ENCODE measurements around the gene GALNT6.

GALNT6 gene

GRCh38 chr12:51404627-51405026, 13.4 kb upstream of the GALNT6 start:
- DNase-seq, result no peak

DNA sequence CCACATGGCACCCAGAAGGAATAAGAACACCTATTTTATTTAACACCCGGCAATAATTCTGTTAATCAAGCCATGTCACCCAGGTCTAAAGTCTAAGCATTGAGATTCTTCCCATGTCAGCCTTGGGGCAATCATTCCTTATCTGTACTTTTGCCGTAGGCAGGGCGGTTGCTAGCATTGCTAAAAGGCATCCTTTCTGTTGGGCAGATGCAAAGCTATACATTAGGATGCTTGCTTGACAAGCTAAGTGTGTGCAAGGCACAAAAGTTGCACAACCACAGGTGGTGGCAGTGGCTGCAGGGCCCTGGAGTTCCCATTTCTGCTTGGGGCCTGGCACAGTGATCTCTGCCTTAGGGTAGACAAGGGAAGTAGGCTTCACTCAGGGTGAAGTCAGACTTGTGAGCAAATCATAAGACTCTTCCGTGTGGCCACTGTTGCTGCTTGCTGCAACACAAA, 12.5 kb upstream of the GALNT6 start:
- DNase-seq, result no peak

DNA sequence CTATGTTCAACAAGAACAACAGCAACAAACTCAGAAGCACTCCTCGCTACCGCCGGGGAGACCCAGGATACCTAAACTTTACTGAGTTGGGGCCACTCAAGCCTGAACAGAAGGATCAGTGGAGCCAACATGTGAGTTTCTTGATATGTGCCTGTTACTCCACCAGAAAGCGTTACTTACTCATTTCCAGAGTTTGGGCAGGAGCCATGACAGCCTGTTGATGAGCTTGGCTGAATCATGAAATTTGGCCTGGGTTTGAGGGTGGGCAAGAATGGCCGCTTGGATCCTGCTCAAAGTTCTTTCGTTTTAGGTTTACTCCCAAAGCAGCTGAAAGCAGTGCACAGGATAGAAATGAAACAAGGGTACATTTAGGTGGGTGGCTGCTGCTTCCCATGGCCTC, 12.0 kb upstream of the GALNT6 start:
- no peak for DNase-seq

DNA sequence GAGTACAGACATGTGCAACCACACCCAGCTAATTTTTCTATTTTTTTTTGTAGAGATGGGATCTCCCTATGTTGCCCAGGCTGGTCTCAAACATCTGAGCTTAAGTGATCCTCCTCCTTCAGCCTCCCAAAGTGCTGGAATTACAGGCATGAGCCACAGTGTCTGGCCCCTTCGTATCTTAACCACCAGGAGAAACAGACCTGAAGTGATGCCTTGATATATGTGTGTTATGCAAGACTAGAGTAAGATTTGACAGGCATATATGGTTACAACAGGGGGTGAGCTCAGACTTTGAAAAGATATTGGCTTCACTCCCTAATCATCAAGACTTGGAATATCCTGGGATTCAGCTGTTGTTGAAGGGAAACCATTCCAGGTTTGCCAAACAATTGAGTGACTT, 10.7 kb upstream of the GALNT6 start:
- DNase-seq, result no peak

DNA sequence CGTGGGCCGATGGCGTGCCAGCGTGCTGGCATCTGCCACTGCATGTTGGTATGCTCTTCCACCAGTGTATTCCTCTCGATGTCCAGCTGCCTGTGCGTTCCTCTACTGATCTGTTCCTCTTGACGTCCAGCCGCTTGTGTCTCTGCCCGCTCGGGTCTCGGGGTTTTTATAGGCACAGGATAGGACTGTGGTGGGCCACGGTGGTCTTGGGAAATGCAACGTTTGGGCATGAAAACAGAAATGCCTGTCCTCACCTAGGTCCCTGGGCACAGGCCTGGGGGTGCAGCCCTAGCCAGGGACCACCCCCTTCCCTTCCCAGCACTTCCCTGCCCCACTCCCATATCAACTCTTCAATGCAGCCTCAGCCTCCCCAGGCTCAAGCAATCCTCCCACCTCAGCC, 10.3 kb upstream of the GALNT6 start:
- DNase-seq, result no peak

DNA sequence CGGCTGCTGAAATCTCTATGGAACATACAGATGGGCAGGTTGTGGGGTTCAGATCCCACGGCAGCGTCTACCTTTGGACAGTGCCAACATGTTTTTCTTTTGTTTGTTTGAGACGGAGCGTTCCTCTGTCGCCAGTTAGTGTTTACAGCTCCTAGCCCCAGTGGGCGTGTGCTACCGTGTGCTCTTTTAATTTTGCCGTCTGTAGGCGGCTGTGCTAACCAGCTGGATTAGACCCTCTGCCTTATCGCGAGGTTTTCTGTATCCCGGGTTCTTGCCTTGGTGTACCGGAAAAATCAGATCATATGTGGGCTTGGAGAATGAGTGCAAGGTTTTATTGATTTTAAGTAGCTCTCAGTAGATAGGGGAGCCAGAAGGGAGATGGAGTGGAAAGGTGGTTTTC, 9.8 kb upstream of the GALNT6 start:
- no peak for DNase-seq

GRCh38 chr12:51399891-51400290, 8.7 kb upstream of the GALNT6 start:
- DNase-seq, result no peak

DNA sequence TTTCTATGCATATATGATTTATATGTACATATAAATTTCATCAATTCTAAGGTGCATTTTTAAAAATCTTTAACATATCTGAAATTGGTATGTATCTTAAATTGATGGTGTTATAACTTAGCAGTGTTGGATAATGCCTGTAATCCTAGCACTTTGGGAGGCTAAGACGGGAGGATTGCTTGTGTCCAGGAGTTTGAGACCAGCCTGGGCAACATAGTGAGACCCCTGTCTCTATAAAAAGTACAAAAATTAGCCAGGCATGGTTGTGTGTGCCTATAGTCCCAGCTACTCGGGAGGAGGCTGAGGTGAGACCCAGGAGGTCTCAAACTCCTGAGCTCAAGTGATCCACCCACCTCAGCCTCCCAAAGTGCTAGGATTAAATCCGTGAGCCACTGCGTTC, 6.5 kb upstream of the GALNT6 start:
- no peak for DNase-seq

- DNase-seq, result no peak
These were observed 4.4 kb upstream of the GALNT6 start for GRCh38 chr12:51395283-51396230.

DNA sequence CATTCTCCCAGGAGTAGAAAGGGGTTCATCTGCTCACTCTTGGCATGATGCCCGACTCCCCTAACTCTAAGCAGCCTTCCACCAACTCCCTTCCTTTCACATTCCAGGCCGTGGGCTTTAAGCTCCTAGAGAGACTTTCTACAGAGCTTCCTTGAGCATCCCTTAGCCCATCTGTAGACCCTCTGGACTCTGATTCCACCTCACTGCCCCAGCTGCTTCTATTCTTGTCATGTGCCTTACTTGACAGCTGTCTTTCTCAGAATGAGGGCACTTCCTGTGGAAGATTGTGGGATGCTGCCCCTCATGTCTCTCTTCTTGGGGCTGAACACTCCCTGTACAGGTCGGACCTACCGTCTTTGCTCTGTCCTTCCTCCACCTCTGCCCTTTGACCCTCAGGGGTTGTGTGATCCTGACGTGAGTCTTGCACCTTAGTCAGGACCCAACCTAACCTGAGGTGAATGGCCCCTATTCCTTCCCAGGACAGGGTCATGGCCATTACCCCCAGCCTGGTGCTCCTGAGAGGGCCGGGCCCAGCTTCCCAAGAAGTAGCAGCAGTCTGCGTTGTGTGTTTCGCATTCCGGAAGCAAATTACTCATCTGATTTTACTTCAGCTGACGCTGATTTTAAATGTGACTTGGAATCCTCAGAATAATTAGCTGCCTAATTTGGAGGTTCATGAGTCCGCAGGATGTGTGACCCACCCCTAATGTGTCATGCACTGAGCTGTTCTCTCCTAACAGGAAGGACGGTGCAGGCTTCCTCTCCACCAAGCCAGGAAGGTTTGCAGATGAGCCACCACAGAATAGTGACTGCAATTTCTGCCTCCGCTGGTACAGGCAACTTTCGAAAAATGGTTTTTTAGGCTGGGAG, 2.7 kb upstream of the GALNT6 start:
- no peak for DNase-seq

- no peak for DNase-seq
These were observed 1.5 kb upstream of the GALNT6 start for GRCh38 chr12:51392556-51393237.

DNA sequence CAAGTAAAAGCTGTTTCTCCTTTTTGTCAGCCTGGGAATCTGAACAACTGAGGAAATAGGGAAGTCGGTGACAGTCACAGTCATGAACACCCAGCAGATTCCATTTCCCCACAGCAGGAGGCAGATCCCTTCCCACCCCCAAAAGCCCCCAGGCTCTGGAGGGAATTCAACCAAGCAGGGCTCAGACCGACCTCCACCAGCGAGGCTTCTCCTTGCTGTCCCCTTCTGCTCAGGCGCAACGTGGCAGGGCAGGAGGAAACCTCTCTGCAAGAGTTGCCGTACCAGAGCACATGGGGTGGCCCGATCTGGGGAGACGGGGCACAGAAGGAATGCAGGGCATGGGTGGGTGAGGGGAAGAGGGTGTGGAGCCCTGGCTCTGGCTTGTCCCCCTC, 319 bp downstream of the GALNT6 start:
- no peak for DNase-seq

DNA sequence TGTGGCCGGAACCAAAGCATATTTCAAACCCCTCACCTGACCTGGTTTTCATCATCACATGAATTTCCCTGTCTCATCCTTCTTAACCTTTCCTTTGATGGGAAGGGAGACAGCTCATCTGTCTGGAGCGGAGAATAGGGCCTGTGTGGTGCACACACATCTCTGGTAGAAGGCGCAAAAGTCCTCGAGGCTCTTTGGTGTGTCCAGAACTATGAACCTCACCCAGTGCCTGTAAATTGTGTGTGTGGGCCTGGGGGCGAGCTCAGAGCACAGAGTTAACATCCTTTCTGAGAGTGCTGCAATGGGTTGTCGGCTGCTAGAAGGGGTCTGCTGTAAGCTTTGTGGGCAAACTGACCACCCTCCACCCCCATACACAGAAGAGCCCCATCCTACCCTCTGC, 749 bp downstream of the GALNT6 start:
- DNase-seq, result no peak

DNA sequence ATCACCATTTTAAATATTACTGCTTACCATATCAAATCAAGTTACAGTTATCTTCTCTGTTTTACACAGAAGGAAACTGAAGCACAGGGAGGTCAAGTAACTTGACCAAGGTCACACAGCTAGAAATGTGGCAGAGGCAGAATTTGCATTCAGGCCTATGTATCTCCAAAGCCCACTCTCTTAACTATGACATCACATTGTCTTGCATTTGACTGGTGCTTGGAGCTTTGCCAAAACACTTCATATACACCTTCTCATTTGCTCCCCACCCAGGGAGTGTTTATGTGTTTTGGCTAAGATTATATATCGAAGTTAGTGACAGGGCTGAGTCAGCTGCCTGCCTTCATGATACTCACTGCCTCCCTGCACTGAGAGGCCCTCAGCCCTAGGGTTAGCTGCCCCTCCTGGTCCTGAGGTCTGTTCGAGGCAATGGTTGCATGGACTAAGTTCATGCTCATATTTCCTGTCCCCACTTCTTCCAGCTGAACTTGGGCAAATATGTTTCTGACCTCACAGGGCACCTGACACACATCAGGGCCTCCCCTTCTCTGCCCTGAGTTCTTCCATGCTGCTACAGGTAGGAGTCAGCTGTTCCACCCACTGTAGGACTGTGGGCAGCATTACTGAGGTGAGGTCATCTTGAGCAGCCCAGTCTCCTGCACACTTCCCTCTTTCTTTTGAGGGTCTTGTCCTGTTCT, 1.8 kb downstream of the GALNT6 start:
- no peak for DNase-seq

GRCh38 chr12:51388846-51389245, 2.4 kb downstream of the GALNT6 start:
- DNase-seq, result no peak

DNA sequence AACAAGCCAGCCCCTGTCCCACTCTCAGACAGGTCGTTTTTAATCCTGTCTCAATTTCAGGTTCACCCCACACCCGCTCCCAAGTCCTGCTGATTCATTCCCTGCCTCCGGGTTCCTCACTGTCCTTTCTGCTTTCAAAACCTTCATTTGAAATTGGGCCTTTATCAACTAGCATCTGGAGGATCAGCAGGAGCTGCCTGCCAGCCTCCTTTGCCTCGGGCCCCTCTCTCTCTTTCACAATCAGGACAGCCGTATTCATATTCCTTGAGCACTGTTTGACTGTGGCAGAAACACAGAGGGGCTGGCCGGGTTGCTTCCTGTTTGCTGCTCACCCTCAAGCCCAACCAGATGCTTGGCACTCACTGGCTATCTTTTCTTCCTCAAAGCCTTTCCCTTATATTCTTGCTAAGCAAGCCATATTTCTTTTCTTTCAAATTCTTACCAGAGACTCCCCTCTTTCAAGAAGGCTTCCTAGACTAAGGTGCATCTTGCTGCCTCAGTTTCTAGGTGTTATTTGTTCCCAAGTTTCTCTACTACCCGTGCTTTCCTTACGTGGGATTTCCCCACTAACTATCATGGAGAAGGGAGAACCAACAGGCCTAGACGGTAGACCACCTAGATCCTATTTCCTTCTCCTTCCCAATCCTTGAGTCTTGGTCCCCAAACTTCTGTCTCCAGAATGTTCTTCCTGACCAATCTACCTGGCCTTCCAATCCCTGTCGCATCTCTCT, 3.0 kb downstream of the GALNT6 start:
- no peak for DNase-seq

- no peak for DNase-seq
These were observed 4.9 kb downstream of the GALNT6 start for GRCh38 chr12:51386351-51386750.

- DNase-seq, result no peak
These were observed 7.8 kb downstream of the GALNT6 start for GRCh38 chr12:51383269-51383905.

GRCh38 chr12:51382173-51382572, 9.0 kb downstream of the GALNT6 start:
- DNase-seq, result no peak

DNA sequence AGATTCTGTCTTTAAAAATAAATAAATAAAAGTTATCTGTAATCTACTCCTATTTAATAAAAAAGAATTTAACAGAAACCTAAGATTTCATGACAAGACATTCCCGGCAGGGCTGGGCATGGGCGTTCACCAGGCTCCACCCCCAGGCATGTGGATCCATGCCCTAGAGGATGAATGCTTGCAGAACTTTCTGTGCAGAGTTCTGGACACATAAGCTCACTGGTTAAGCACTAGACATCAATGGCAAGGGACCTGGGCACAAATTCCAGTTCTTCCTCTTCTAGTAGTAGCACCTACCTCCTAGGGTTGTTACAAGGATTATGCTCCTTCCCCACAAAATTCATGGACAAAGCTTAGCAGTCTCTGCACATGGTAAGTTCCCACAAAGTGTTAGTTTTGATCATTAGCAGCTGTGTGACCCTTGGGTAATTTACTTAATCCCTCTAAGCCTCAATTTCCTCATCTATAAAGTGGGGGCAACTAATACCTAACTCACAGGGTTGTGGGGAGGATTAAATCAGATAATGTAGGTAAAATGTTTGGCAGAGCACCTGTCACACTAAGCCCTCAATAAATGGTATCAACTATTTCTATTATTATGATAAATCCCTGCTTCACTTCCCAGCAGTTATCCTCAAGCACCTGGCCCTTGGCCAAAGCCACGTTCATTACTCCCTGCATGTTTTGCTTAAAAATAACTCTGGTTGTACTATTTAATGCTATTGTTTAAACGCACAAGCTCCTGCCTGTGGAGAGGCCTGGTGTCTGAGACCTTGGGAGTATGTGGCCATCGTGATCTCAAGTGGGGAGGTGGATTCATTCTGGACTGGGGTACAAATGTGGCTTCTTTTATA, 9.8 kb downstream of the GALNT6 start:
- DNase-seq, result no peak
